GM18868 (cell line): ENCODE measurements around the gene OR10G3.
A peak's percentile ranks its signal among the peaks of the same experiment; 100 is the strongest.

Experiments used
- ATAC-seq: cut with Tn5 transposase; IDR thresholded peaks from one replicate; pipeline ENCODE4 v1.9.1; 2021; ENCODE audit warnings: mild to moderate bottlenecking, moderate library complexity; ENCODE audit not compliant: unreplicated experiment

The OR10G3 gene

GRCh38 chr14:21536418-21537089 lies 43.3 kb downstream of the OR10G3 start:
- no peak for ATAC-seq

- ATAC-seq = no peak
These were observed 44.1 kb downstream of the OR10G3 start for GRCh38 chr14:21535545-21536417.

GRCh38 chr14:21534576-21534975 lies 45.3 kb downstream of the OR10G3 start:
- no peak for ATAC-seq

- no peak for ATAC-seq
These were observed 46.6 kb downstream of the OR10G3 start for GRCh38 chr14:21533294-21533693.

GRCh38 chr14:21529515-21529914 lies 50.4 kb downstream of the OR10G3 start:
- ATAC-seq = no peak

GRCh38 chr14:21528381-21529348 lies 51.2 kb downstream of the OR10G3 start:
- no peak for ATAC-seq

DNA sequence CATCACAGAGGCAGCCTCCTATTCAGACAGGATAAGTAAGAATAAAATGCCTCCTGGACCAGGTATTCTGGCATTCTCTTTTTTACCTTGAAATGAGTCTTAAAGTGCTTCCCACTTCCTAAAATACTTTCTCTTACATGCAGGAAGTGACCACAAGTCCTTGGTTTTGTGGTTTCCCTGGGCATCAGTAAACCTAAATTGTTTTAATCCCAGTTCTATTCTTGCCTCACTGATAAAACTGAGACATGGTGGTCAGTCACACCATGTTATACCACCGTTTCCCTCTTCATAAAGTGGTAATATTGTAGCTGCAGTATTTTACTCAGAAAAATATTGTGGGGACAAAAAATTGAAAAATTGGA lies 52.6 kb downstream of the OR10G3 start:
- no peak for ATAC-seq

DNA sequence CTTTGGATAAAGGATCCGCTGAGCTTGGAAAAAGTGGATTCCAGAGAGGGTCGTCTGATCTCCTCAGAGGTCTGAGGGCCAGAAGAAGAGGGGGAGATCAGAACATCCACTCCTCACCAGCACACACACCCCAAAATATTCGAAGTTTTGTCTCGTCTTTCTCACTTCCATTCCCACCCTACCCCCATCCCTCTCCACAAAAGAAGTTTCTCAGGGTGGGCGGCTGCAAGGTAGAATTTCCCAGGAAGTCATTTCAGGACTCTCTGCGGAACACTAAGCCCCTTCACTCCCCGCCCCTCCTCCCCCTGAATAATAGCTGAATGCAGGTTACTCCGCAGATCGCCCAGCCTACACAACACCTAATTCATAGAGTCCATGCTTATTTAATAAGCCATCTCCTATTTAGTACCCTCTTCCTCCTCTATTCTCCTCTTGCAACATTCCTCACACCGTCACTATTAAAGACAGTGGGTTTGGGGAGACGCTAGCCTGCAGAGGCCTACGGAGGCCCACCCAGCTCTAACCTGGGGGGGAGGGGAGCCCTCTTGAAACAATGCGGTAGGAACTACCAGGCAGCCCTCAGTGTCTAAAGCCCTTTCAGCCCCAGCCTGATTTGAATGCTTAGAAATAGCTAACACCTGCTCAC lies 53.1 kb downstream of the OR10G3 start:
- ATAC-seq = no peak

DNA sequence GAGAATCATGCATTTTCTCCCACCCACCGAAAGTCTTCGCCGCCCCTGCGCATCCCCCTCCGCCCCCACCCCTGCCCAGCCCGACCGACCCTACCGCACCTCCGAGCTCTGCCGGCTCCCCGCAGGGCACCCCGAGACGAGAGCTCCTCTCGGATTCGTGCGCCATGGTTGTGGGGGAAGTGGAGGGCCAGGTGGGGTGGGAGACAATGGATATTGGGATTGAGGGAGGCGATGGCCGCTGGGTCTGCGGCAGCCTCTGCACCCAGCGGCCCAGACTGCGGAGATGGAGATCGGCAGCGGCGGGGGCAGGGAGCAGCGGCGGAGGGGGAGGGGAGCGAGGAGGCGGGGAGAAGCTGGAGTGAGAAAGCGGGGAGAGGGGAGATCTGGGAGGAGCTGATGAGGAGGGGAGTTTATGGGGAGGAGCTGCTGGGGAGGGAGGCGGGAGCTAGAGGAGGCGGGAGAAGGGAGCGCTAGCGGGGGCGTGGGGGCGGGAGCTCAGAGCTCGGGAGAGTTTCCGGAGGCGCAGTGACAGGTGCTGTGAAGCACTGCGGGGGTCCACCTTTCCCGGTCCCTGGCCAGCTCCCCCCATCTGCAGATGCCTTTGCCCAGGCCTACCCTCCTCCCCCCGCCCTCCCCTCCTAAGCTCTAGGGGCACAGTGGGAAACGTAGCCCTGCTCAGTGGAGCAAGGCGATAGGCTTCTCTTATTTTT lies 53.8 kb downstream of the OR10G3 start, which contains the start of gene SALL2:
Gene SALL2 (minus strand): TSS at position 385 of the 710 bp plus-strand sequence. CDS start 219 bp downstream, at position 166.
- ATAC-seq = peak; percentile 81

GRCh38 chr14:21525571-21525961 lies 54.3 kb downstream of the OR10G3 start:
- ATAC-seq = no peak

DNA sequence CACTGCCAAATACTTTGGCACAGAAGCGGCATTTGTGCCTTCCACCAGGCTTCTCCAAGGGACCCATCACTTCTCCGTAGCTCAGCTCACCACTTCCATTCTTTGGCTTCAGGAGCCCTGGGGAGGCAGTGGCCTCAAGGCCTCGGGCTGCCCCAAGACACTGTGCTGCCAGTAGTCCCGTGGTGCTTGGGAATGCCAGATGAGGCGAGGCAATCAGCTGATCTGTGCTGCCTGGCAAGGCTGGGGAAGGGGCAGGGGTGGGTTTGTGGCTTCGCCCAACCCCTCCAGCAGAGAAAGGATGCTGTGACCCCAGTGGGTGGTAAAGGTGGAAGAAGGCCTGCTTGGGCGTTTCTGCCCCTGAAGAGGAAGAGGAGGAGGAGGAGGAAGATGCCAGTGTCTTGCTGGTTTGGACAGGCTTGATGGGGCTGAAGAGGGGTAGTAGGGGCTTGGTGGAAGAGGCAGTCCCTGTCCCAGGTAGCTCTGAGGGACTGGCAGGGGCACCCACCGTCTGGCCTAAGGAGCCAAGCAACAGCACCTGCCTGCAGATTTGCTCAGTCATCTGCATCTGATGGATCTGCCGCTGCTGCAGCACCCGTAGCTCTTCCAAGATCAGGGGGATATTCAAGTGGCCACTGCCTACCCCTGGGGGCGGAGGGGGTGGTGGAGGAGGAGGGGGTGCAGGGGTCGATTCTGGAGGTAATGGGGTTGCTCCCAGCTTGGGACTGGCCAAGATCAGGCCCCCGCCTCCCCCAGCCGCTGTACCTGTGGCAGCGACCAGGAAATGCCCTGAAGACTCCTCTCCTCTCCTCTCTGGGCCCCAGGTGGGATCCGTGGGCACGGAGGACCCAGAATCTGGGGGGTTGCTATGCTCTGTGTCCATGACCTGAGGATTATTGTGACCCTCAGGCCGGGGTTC lies 55.0 kb downstream of the OR10G3 start:
- ATAC-seq = no peak

GRCh38 chr14:21523203-21523602 lies 56.7 kb downstream of the OR10G3 start:
- no peak for ATAC-seq

DNA sequence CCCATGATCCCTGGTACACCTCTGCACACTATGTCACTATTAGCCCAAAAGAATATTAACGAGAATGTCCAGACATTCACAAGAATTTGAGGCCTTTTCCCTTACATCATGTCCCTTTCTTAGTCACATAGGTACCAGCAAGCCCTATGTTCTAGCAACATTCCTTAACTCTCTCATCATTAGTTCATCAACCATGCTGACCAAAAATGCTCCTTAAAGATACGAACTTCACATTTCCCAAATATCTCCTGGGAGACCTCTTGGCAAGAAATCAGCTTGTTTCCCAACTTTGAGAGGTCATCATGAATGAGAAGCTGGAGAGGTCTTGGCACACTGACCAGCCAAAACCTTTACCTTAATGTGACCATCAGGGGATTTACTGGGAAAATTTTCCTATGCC lies 58.4 kb downstream of the OR10G3 start:
- ATAC-seq = no peak

- no peak for ATAC-seq
These were observed 59.1 kb downstream of the OR10G3 start for GRCh38 chr14:21520767-21521166.

DNA sequence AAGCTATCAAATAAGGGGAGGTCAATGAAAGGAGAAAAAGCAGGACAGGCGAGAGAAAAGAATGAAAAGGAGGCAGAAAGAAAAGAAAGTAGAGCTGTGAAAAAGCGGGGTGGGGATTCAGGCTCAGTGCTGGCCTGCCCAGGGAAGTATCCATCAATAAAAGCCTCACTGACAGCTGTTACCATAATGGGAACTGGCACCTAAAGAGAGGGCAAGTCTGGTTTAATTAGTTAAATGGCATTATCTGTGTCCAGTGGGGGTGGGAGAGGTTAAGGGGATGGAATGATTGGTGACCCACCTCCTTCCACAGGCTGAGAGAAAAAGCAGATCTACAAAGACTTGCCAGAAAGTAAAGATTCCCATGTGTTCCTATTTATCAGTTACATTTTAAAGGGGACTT lies 61.2 kb downstream of the OR10G3 start:
- no peak for ATAC-seq
